ENCODE results near the gene S100A3.
"Not testable (repeated sequence)": the region's sequence is repeated elsewhere in the genome, so short reads cannot be mapped to it uniquely, and the experiment has no call there.

The S100A3 gene

GRCh38 chr1:153534226-153534924 is 14.7 kb downstream of the S100A3 start:
- no peak for DNase-seq

GRCh38 chr1:153533689-153534201 is 15.3 kb downstream of the S100A3 start:
- DNase-seq: no peak

GRCh38 chr1:153532769-153533599 is 16.1 kb downstream of the S100A3 start:
- DNase-seq: peak; percentile 73

GRCh38 chr1:153532181-153532580 is 16.9 kb downstream of the S100A3 start:
- peak; percentile 56 for DNase-seq

GRCh38 chr1:153531638-153532037 is 17.4 kb downstream of the S100A3 start:
- DNase-seq: no peak

- no peak for DNase-seq
Observed at GRCh38 chr1:153527683-153528040, 21.4 kb downstream of the S100A3 start.

- DNase-seq: no peak
Observed at GRCh38 chr1:153527023-153527682, 21.9 kb downstream of the S100A3 start.

- no peak for DNase-seq
Observed at GRCh38 chr1:153526132-153526543, 22.9 kb downstream of the S100A3 start.

- DNase-seq: no peak
Observed at GRCh38 chr1:153525088-153525728, 23.9 kb downstream of the S100A3 start.

- DNase-seq: not testable (repeated sequence)
Observed at GRCh38 chr1:153522353-153523048, 26.6 kb downstream of the S100A3 start.

- not testable (repeated sequence) for DNase-seq
Observed at GRCh38 chr1:153521808-153522207, 27.2 kb downstream of the S100A3 start.

- DNase-seq: no peak
Observed at GRCh38 chr1:153520818-153521476, 28.1 kb downstream of the S100A3 start.

- DNase-seq: not testable (repeated sequence)
Observed at GRCh38 chr1:153520137-153520691, 28.8 kb downstream of the S100A3 start.

- no peak for DNase-seq
Observed at GRCh38 chr1:153519242-153519641, 29.8 kb downstream of the S100A3 start.

- DNase-seq: no peak
Observed at GRCh38 chr1:153515504-153516394, 33.3 kb downstream of the S100A3 start.

GRCh38 chr1:153513666-153514065 is 35.4 kb downstream of the S100A3 start:
- no peak for DNase-seq

GRCh38 chr1:153513023-153513422 is 36.0 kb downstream of the S100A3 start:
- no peak for DNase-seq

GRCh38 chr1:153510984-153511410 is 38.1 kb downstream of the S100A3 start:
- DNase-seq: peak; percentile 61

- DNase-seq: peak; percentile 40
Observed at GRCh38 chr1:153509729-153510354, 39.2 kb downstream of the S100A3 start.

- DNase-seq: no peak
Observed at GRCh38 chr1:153509036-153509435, 40.0 kb downstream of the S100A3 start.
